GM19455 (cell line): Measurements from ENCODE around the gene GRM4.

Experiments
- ATAC-seq: cut with Tn5 transposase; IDR thresholded peaks from one replicate; pipeline ENCODE4 v1.9.1; 2021; ENCODE audit not compliant: unreplicated experiment

GRM4 gene

DNA sequence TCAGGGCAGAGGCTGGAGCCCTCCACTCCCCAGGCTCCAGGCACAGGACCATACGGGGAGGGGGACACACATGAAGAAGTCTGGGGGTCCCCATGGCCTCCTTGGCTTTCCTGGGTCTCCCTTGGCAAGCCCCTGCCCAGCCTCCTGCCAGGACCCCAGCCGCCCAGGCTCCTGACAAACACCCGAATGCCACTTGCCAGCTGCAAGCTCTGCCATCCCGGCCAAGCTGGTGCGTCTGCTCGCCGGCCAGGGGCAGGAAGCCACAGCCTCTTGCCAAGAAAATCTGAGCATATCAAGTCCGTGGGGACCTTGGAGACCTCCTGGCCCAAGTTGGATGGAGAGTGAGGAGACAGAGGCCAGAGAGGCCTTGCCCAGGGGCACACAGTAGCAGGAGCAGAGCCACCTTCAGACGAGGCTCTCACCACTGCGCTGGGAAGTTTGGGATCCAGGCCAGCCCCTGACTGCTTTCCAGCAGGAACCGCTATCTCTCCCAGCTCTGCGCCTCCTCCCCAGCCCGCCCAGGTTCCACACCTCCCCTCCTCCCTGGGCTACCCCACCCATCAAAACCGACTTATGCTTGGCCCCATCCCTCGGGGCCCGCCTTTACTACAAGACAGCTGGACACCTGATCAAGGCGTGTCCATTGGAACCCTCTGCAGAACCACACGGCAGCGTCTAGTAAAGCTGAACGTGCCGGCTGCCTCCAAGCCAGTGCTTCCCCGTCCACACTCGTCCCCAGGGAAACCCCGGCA is 80.2 kb downstream of the GRM4 start:
- no peak for ATAC-seq

DNA sequence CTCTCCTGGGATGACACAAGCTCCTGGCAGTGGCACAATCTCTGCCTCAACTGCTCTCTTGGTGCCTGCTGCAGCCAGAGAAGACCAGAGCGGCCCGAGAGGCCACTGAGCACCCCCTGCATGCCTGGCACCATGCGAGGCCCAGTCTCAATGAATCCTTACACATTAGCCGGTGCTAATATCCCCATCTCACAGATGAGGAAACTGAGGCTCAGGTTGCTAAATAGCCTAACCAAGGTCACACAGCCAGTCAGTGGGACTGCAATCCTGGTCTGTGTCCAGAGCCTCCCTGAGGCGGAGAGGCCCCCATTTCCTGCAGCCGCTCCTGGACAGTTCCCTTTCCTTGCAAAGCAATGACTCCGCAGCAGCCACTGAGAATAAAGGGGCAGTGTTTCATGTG is 81.2 kb downstream of the GRM4 start:
- ATAC-seq = no peak

DNA sequence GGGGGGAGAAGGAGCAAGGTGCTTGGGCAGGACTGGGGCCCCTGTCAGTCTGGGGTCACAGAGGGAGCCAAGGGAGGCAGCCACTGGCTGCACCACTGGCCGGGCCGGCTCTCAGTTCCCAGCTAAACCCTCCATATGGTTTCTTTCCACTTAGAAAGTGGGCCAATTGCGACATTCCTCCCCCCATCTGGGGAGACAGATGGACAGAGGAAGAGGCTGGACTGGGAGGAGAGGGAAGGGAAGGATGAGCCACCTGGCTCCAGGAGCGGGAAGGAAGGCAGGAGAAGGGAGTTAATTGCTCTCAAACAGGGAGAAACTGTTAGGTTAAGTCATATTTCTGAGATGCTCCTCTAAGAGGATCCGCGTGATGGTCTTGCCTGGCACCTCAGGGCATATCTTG is 82.2 kb downstream of the GRM4 start:
- no peak for ATAC-seq

DNA sequence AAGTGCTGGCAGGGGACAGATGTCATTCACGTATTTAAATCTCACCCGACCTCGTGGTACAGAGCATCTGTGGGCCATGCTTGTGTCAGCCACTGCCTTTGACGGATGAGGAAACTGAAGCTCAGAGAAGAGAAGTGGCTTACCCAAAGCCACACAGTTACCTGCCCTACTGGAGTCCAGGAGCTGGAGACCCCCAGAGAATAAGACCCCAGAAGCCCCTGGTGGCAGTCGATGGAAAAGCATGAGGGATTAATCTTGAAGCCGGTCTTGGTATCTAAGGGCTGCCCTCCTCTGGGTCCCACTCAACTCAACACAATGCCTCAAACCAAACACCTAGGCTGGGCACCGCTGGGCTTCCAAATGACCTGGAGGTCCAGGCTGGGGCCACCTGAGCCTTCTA is 83.1 kb downstream of the GRM4 start:
- no peak for ATAC-seq

DNA sequence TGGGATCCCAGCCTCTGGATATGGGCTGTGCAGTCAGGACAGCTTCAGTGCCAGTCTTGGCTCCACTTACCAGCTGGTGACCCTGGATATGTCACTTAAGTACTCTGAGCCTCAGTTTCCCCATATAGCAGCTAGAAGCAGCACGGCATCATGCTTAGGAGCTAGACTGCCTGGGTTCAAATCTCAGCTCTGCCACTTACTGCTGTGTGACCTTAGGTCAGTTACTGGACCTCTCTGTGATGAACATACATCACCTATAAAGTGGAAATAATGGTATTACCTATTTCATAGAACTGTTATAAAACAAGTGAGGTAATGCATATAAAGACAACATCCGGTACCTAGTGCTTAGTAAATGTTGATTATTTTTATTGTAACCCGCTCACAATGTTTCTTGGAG is 83.7 kb downstream of the GRM4 start:
- ATAC-seq = no peak

DNA sequence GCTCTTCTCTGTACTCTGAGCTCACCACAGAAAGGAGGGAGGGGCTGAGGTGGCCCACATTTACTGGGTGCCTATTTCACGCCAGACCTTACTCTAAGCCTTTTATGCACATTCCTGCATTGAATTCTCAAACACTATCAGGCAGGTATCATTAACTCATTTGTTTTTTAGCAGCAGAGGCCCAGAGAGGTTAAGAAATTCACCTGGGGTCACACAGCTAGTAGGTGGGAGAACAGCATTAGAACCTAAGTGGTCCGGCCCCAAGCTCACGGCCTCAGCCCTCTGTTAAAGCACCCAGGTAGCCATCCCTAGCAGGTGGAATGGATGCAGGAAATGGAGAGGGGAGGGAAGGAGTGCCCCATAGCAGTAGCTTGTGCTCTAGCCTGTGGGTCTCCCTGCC is 84.5 kb downstream of the GRM4 start:
- ATAC-seq = no peak

DNA sequence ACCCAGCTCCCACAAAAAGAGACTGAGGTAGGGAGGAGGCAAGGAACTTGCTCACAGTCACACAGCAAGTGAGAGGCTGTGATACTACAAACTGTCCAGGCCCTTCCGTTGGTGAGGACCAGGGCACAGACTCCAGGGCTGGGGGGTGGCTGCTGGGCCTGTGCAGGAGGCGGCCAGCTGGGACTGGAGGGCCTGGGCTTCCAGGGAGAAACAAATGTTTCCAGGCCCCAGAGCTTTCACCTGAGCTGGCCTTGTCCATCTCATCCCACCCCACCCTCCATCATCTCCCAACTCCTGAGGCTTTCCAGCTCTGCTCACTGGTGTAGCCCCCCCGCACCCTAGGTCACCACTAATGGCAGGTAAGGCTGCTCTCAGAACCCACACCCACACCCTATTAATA is 86.0 kb downstream of the GRM4 start:
- no peak for ATAC-seq

DNA sequence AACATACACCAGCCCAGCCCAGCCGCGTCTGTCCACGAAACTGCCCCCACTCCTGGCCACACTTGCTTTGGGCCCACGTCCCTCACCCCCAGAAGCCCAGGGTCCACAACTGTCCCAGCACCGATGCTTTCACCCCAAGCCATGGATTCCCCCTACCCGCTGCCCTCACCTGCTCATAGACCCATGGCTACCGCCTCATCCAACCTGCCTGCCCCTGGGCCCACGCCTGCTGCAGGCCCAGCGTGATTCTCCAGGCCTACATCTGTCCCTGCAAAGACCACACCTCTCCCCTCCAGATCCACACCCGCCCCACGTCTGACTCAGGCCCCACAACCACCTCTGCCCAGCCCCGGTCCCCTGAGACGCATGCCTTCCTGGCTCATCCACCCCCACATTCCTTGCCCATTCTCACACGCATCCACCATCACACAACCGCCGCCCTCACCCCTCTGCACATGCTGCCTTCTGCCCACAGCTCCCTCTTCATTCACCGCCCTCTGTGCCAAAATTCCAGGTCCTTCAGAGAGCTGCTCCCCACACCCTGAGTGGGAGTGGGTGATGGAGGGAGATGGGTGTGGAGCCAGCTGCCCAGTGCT is 86.7 kb downstream of the GRM4 start:
- no peak for ATAC-seq

DNA sequence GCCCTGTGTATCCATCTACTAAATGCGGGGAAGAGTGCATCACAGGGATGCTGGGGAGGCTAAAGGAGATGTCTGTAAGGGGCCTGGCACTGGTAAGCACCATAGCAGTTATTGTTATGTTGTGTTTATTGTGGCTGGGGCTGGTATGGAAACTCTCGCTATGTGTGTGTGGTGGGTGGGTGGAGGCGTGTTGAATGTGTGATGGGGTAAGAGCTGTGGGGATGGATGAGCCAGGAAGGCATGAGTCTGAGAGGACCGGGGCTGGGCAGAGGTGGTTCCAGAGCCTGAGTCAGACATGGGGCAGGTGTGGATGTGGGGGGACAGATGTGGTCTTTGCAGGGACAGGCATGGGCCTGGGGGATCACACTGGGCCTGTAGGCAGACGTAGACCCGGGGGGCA is 88.1 kb downstream of the GRM4 start:
- no peak for ATAC-seq

DNA sequence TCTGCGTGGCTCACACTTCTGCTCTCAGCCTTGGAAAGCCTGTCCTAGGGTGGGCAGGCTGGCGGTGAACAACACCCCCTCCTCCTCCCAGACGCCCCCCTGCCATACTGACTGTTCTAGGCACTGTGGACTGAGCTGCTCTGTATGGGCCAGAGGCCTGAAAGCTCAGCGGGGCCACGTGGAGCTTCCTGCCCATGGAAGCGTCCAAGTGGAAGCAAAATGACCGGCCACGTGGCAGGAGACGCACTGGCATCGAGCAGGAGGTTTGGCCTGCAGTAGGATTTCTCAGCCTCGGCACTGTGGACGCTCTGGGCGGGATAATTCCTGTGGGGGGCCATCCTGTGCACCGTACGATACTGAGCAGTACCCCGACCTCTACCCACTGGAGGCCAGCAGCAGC is 88.7 kb downstream of the GRM4 start:
- no peak for ATAC-seq

DNA sequence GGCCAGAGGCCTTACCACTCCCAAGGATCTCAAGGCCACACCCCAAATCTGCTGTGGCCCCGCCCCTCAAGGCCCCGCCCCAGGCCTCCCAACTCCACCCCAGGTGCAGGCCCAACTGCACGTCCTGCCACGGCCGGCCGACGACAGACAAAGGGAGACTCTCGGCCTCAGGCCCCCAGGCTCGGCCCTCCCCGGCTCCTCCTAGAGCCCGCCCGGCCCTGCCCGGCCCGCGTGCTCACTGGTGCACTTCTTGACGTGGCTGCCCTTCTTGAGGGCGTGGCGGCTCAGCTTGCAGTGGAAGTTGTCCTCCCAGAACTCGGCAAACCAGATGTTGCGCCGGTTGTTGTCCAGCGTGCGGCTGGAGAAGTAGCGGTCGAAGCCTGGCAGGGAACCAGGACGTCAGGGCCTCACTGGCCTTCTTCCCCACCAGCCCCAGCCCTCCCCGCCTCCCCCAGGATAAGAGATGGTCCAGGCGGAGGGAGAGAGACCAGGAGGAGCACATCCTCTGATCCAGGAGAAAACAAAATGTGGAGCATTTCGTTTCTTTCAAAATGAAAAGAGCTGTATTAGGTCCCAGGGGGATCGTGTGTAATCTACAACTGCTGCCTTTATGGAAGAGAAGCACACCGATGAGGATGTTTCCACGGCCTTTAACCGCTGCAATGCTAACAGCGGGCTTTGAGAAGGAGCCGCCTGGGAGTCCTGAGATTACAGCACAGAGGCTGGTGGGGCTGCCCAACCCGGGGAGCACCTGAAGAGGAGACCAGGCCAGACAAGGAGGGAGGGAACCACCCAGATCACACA is 89.4 kb downstream of the GRM4 start:
- ATAC-seq = no peak

DNA sequence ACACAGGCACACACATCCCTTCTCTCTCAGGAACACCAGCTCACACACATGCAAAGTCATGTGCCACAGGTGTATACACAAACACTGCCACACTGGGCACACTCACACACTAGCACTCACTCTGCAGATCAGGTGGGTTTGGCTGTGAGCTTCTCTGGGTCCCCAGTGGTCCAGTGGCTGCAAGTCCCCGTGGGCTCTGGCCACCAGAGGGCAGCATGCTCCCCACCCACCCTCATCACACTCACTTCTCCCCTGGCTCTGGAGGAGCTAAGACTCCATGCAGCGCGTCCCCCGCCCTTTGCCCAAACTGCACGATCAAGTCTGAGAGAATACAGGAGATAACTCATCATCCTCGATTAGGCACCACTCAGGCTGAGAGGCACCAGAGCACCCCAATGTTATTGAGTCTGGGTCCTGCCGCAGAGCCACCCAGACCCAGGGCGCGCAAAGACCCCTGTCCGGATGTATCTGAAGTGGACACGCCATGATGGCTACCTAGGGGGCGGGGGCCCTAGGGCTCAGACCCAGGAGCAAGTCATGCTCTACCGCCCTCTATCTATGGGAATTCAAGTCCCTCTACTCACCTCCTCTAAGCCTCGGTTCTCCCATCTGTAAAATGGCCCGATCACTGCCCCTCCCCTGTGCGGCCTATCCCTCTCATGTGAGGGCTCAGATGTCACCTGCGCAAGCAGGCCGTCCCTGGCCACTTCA is 90.5 kb downstream of the GRM4 start:
- no peak for ATAC-seq

DNA sequence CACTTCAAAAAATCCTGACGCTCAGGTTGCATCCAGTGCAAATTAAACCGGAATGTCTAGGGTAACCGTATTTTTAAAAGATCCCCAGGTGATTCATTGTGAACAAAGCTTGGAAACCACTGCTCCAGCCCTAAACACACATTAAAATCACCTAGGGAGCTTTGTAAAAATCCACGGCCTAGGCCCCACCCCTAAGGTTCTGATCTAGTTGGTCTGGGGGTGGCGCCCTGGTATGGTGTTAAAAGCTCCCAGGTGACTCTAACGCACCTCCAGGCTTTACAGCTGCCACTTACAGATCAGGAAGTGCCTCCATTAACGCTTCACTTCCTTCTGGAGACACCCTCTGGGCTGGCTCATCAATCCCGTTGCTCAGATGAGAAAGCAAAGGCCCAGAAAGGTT is 92.2 kb downstream of the GRM4 start:
- ATAC-seq = no peak

DNA sequence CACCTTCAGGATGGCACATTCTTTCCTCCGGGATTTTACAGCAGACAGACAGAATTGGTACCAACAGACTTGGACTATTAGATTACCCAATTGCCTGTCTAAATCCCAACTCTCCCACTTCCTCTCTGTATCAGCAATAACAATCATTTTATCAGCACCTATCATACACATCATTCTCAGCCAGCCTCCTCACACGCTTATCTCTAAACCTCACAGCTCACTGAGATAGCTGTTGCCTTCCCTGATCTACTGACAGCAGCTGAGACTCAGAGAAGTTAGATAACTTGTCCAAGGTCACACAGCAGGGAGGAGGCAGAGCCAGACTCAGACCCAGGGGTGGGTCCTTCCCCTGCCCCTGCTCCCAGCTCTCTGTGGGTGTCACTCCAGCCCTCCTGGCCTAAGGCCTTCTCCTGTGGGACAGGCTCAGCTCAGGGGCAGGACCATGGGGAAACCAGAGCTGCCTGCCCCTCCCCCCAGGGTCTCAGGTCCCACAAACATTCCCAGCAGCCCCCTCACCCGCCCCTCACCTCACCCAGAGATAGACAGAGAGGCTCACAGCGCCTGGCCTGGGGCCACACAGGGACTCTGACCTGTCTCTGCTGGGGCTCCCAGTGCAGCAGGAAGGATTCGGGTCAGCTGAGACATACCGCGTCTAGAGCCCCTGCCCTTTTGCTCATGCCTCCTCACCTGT is 92.8 kb downstream of the GRM4 start:
- ATAC-seq = no peak

DNA sequence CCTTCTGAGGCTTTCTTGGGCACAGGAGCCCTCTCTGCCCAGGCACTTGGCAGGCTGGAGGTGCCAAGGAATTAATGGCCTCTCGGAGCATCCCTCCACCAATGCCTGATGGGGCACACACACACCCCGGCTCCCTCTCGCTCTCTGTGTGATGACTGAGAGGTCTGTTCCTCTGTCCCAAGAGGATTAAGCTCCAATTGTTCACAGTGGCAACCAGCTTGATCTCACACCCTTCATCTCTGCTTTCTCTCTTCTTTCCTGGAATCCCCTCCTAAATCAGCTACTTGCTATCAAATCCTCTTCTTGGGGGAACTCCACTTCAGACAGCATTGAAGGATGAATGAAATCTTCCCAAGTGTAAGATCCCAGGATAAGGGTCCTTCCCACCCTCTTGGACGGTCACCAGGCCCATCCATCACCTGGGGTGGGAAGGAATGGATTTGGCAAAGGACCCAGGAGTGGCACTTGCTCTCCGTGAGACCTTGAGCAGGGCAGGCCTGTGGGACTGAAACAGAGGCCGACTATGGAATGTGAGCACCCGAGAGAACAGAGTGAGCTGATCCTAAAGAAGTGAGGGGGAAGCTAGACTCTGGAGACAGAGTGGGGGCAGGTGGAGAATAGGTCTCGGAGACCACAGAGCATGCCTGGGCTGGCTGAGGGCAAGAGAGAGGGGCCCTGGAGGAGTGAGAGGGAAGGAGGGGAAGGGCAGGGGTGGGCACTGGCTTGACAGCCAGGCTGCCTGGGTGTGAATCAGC is 93.6 kb downstream of the GRM4 start:
- ATAC-seq = no peak

DNA sequence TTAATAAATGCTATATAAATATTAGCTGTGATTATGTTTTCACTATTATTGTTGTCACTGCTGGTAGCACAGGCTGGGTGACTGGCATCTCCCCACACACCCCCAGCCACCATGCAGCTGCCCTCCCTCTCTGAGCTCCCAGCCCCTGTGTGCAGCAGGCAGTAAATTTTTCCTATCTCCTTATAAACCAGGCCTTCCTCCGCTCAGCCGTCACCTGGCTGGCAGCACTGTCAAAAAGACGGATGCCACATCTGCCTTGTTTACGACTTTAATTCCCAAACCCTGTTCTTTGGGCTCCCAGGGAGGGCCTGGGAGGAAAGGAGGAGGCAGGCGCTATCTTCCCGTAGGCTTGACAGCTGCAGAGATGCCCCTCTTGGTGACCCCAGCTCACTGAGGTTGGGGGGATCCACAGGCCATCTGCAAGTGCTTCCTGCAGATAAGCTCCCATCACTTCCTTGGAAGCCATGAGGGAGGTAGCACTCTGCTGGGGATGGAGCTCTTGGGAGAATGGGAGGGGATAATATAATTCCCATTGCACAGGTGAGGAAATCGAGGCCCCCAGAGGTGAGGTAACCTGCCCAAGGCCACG is 94.5 kb downstream of the GRM4 start:
- ATAC-seq = no peak

DNA sequence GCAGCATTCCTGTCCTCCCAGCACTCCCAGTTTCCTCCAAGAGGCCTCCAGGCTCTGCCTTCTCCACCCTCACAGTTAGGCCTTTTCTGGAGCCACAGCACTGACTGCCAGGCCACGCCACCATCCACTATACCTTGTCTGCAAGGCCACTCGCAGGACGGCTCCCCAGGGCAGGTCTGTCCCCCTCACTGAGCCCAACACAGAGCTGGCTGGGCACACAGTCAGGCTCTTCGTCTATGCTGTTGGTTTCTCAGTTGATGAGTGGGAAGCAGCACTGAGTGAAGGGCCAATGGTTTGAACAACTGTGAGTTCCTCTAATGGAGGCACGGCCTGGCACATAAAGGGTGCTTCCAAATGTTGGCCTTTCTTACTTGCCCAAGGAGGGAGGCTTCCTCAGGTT is 95.2 kb downstream of the GRM4 start:
- ATAC-seq = no peak

DNA sequence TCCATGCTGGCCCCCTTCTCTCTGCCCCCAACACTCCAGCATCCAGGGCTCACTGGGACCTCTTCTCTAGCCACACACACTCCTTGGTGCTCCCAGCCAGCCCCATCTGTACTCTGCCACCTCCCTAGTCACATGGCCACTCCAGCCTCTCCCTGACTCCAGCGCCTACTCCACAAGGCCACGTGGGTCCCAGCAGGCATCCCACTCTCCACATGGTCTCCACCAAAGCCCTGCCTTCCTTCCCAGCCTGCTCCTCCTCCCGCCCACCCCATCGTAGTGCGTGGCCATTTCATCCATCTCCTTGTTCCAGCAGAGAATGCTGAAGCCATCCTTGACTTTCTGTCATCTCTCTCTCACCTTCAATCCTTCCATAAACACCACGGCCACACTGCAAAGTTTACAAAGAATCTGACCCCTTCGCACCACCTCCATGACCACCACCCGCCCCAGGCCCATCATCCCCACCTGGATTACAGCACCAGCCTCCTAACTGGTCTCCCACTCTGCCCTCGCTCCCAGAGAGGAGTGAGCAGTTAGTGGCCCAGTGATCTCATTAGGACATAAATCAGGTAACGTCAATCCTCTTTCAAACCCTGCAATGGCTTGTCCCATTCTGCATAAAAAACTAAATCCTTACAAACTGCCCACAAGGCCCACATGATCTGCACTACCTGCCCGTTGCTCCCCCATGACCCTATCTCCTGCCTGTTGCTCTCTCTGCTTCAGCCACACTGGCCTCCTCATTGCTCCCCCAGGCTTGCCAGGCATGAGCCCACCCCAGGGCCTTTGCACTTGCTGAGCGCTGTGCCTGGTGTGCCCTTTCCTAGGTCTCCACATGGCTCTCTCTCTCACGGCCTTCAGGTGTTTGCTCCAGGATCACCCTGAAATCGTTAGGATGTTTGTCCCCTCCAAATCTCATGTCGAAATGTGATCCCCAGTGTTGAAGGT is 96.2 kb downstream of the GRM4 start:
- no peak for ATAC-seq
